ENCODE data around the gene OVCH2.
"Not testable (repeated sequence)": the region's sequence is repeated elsewhere in the genome, so short reads cannot be mapped to it uniquely, and the experiment has no call there.

The OVCH2 gene, protein sequence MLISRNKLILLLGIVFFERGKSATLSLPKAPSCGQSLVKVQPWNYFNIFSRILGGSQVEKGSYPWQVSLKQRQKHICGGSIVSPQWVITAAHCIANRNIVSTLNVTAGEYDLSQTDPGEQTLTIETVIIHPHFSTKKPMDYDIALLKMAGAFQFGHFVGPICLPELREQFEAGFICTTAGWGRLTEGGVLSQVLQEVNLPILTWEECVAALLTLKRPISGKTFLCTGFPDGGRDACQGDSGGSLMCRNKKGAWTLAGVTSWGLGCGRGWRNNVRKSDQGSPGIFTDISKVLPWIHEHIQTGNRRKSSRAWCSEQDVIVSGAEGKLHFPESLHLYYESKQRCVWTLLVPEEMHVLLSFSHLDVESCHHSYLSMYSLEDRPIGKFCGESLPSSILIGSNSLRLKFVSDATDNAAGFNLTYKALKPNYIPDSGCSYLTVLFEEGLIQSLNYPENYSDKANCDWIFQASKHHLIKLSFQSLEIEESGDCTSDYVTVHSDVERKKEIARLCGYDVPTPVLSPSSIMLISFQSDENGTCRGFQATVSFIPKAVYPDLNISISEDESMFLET

GRCh38 chr11:7706377-7706776, at the start of gene OVCH2:
TSS of gene OVCH2 (minus strand) at chr11:7706477. CDS start at chr11:7706394, 83 bp downstream.
- DNase-seq (ENCODE audit: low read depth in 1 of 2, low spot score in 1 of 2), result no peak

- DNase-seq (ENCODE audit: low read depth in 1 of 2, low spot score in 1 of 2), result no peak
These were observed 43.2 kb upstream of the OVCH2 start for GRCh38 chr11:7749456-7749855.

GRCh38 chr11:7734767-7735166, 28.5 kb upstream of the OVCH2 start:
- not testable (repeated sequence) for DNase-seq (ENCODE audit: low read depth in 1 of 2, low spot score in 1 of 2)

DNA sequence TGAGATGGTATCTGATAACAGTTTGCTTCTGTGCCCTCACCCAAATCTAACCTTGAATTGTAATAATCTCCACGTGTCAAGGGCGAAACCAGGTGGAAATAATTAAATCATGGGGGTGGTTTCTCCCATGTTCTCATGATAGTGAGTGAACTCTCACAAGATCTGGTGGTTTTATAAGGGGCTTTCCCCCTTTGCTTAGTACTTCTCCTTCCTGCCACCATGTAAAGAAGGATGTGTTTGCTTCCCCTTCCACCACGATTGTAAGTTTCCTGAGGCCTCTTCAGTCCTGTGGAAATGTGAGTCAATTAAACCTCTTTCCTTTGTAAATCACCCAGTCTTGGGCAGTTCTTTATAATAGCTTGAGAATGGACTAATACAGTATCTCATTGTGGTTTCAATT, 8.5 kb upstream of the OVCH2 start:
- no peak for DNase-seq (ENCODE audit: low read depth in 1 of 2, low spot score in 1 of 2)

DNA sequence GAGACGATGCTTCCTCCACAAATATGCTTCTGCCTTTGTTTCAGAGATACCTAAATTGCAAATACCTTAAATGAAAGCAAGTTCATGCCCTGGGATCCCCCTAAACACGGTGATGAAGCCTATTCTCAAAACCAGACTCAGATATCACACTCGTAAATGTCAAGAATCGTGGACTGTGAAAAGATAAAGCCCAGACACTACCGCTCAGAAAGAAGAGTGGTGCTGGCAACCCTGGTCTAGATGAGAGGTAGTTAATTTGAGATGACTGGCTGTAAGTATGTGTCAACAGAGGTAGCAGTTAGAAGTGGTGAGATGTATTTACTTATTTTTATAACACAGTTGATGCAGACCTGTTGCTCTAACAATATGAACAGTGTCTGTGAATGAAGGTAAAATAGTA, 2.5 kb downstream of the OVCH2 start:
- DNase-seq (ENCODE audit: low read depth in 1 of 2, low spot score in 1 of 2), result no peak

GRCh38 chr11:7696424-7696823, 9.9 kb downstream of the OVCH2 start:
- DNase-seq (ENCODE audit: low read depth in 1 of 2, low spot score in 1 of 2), result no peak

- DNase-seq (ENCODE audit: low read depth in 1 of 2, low spot score in 1 of 2), result no peak
These were observed 12.0 kb downstream of the OVCH2 start for GRCh38 chr11:7694235-7694634.

GRCh38 chr11:7692426-7692825, 13.9 kb downstream of the OVCH2 start:
- DNase-seq (ENCODE audit: low read depth in 1 of 2, low spot score in 1 of 2), result no peak

- no peak for DNase-seq (ENCODE audit: low read depth in 1 of 2, low spot score in 1 of 2)
These were observed 14.4 kb downstream of the OVCH2 start for GRCh38 chr11:7691759-7692350.

- no peak for DNase-seq (ENCODE audit: low read depth in 1 of 2, low spot score in 1 of 2)
These were observed 15.6 kb downstream of the OVCH2 start for GRCh38 chr11:7690648-7691047.

DNA sequence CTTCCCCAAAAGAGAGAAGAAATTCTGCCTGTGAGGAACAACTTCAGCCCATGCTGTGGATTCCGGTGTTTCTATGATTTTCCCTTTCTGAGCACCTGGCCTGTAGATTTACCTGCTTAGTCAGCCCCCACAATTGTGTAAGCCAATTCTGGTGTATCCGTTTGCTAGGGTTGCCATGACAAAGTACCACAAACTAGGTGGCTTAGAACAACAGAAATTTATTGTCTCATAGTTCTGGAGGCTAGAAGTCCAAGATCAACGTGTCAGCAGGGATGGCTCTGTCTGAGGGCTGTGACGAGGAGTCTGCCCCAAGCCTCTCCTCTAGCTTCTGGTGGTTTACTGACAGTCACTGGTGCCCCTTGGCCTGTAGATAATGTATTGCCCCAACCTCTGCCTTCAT, 17.0 kb downstream of the OVCH2 start:
- DNase-seq (ENCODE audit: low read depth in 1 of 2, low spot score in 1 of 2), result no peak

GRCh38 chr11:7688238-7688826, 17.9 kb downstream of the OVCH2 start:
- no peak for DNase-seq (ENCODE audit: low read depth in 1 of 2, low spot score in 1 of 2)

GRCh38 chr11:7687386-7687785, 18.9 kb downstream of the OVCH2 start:
- no peak for DNase-seq (ENCODE audit: low read depth in 1 of 2, low spot score in 1 of 2)

GRCh38 chr11:7686761-7687160, 19.5 kb downstream of the OVCH2 start:
- DNase-seq (ENCODE audit: low read depth in 1 of 2, low spot score in 1 of 2), result no peak

GRCh38 chr11:7683571-7683970, 22.7 kb downstream of the OVCH2 start:
- no peak for DNase-seq (ENCODE audit: low read depth in 1 of 2, low spot score in 1 of 2)

GRCh38 chr11:7677796-7678201, 28.5 kb downstream of the OVCH2 start:
- DNase-seq (ENCODE audit: low read depth in 1 of 2, low spot score in 1 of 2), result no peak

DNA sequence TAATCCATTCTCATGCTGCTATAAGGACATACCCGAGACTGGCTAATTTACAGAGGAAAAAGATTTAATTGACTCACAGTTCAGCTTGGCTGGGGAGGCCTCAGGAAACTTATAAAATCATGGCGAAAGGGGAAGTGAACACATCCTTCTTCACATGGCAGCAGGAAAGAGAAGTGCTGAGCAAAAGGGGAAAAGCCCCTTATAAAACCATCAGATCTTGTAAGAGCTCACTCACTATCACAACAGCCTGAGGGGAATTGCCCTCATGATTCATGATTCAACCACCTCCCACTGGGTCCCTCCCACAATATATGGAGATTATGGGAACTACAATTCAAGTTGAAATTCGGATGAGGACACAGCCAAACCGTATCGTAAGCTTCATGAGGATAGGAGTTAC, 29.2 kb downstream of the OVCH2 start:
- no peak for DNase-seq (ENCODE audit: low read depth in 1 of 2, low spot score in 1 of 2)

DNA sequence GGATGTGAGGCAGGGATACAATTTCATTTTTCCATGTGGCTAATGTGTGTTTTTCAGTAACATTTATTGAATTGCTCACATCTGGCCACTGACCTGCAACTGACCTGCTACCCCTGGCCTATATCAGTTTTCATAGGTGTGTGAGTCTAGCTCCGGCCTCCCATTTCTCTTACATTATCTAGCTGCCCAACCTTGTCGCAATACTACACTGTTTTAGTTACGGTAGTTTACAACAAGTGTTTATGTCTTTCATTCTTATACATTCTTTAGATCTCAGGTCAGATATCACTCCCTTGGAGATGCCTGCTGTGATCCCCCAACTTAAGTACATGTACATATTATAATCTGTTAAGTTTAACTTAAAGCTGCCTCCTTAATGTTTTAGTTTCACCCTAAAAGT, 30.6 kb downstream of the OVCH2 start:
- DNase-seq (ENCODE audit: low read depth in 1 of 2, low spot score in 1 of 2), result no peak

- no peak for DNase-seq (ENCODE audit: low read depth in 1 of 2, low spot score in 1 of 2)
These were observed 32.4 kb downstream of the OVCH2 start for GRCh38 chr11:7673724-7674434.

GRCh38 chr11:7672960-7673723, 33.1 kb downstream of the OVCH2 start, which contains the start of gene CYB5R2:
TSS of gene CYB5R2 (minus strand) at chr11:7673500. CDS start at chr11:7672825, 675 bp downstream.
- DNase-seq (ENCODE audit: low read depth in 1 of 2, low spot score in 1 of 2), result no peak
